ENCODE data around the gene TPGS1. TPM values are rescaled to one million over a fixed set of nuclear protein-coding genes. Genes with fewer than 3 reads are reported as not detected.

The TPGS1 gene
- total RNA-seq, 1 donor from 2014 or later: 19.9 TPM

DNA sequence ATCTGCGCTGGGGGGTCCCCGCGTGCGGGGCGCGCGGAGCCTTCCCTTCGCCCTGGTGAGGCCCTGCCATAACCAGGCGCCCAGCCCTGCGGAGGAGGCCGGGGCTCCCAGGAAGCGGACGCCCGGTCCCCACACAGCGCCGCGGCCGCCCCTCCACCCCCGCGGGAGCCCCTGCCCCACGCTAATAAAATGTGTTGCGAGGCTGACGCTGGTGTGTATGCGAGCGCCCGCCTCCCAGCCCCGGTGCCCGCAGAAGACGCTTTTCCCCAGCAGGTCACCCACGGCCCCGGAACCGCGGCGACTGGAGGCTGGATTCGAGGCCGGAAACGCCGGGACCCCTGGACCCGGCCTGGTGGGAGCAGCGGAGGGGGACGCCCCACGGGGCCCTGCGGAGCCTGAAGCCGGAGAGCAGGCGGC, 12.2 kb downstream of the TPGS1 start:
- Histone ChIP-seq H3K4me1 (no peaks in the 10 kb centered on the region), H3K27ac (no peak overlapping the region), H3K9me3 (no peaks in the 10 kb centered on the region), H3K27me3 (no peaks in the 10 kb centered on the region), H3K36me3 (no peaks in the 10 kb centered on the region), H3K4me3 (no peak overlapping the region)
- TF ChIP-seq, protein P1, sequence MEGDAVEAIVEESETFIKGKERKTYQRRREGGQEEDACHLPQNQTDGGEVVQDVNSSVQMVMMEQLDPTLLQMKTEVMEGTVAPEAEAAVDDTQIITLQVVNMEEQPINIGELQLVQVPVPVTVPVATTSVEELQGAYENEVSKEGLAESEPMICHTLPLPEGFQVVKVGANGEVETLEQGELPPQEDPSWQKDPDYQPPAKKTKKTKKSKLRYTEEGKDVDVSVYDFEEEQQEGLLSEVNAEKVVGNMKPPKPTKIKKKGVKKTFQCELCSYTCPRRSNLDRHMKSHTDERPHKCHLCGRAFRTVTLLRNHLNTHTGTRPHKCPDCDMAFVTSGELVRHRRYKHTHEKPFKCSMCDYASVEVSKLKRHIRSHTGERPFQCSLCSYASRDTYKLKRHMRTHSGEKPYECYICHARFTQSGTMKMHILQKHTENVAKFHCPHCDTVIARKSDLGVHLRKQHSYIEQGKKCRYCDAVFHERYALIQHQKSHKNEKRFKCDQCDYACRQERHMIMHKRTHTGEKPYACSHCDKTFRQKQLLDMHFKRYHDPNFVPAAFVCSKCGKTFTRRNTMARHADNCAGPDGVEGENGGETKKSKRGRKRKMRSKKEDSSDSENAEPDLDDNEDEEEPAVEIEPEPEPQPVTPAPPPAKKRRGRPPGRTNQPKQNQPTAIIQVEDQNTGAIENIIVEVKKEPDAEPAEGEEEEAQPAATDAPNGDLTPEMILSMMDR (IDR thresholded peaks at IDR 0.05): no peak
- intact Hi-C loops (cut with DNase I): no loop called here
- DNase-seq (no peak), ATAC-seq (no peak)

DNA sequence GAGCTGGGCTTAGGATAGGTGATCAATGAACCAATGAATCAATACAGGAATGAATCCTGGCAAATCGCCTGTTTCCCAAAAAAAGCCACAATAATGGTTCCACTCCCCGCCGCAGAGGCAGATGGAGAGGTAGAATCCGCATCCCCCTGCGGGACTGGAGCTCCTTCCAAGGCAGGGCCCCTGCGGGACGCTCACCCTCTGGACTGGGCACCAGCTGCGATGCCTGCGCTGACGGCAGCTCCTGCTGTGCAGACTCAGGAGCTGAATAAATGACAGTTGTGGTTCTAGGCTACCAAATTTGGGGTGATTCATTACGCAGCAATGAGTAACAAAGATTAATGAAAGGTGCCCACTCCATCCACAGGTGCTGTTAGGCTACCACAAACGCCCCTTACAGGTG, 15.4 kb downstream of the TPGS1 start:
- intact Hi-C loops (cut with DNase I): no loop called here
- Histone ChIP-seq H3K9me3 (no peaks in the 10 kb centered on the region), H3K27me3 (no peaks in the 10 kb centered on the region), H3K4me3 (no peak overlapping the region), H3K27ac (no peak overlapping the region), H3K36me3 (no peaks in the 10 kb centered on the region), H3K4me1 (no peaks in the 10 kb centered on the region)
- ATAC-seq (no peak), DNase-seq (no peak)
- TF ChIP-seq, protein P1 (IDR thresholded peaks at IDR 0.05): no peak

DNA sequence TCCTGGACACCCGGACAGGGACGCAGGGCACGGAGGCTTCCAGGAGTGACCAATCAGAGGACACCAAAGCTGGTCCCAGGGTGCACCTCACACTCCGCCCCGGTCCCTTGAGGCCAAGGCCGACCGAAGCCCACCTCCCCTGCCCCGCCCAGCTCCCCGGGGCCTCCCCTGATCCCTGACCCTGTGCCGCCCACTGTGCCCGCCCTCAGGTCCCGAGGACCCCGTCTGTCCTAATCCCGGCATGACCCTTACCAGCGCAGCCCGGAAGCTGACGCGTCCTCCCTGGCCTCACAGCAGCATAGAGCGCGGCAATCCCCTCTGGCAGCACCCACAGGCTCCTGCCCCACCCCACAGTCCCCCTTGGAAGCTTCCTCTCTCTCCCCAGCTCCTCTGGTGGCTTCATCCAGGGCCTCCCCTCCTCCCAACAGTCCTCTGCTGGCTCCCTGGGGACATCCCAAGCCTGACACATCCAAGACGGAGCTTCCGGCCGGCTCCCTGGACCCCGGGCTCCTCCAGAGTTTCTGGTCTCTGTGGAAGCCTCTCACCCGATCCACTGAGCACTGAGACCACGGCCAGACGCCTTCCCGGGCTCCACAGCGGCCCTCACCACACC, 16.9 kb downstream of the TPGS1 start:
- DNase-seq: no peak
- H3K27me3 ChIP-seq: no peaks in the 10 kb centered on the region
- H3K4me3 ChIP-seq: no peak overlapping the region
- intact Hi-C loops (cut with DNase I): no loop called here
- TF ChIP-seq, protein P1 (IDR thresholded peaks at IDR 0.05): no peak
- no peaks in the 10 kb centered on the region for H3K36me3 ChIP-seq
- peak; percentile 26 for ATAC-seq
- no peaks in the 10 kb centered on the region for H3K4me1 ChIP-seq
- no peak overlapping the region for H3K27ac ChIP-seq
- no peaks in the 10 kb centered on the region for H3K9me3 ChIP-seq

DNA sequence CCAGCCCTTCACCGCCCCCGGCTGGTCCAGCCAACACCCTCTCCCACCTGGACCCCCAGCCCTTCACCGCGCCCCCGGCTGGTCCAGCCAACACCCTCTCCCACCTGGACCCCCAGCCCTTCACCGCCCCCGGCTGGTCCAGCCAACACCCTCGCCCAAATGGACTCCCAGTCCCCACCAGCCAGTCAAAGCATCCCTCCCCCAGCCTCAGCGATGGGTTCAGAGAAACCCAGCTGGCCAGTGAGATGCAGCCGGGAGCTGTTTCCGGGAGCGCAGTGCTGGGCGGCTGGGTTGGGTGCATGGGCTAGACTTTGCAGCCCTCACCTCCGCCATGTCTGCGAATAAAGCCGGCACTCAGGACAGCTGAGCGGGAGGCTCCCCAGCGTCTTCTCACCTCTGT, 17.7 kb downstream of the TPGS1 start:
- Histone ChIP-seq H3K9me3 (no peaks in the 10 kb centered on the region), H3K4me3 (no peak overlapping the region), H3K4me1 (no peaks in the 10 kb centered on the region), H3K36me3 (no peaks in the 10 kb centered on the region), H3K27me3 (no peaks in the 10 kb centered on the region), H3K27ac (no peak overlapping the region)
- ATAC-seq (no peak), DNase-seq (no peak)
- TF ChIP-seq, protein P1 (IDR thresholded peaks at IDR 0.05): no peak
- intact Hi-C loops (cut with DNase I): no loop called here

DNA sequence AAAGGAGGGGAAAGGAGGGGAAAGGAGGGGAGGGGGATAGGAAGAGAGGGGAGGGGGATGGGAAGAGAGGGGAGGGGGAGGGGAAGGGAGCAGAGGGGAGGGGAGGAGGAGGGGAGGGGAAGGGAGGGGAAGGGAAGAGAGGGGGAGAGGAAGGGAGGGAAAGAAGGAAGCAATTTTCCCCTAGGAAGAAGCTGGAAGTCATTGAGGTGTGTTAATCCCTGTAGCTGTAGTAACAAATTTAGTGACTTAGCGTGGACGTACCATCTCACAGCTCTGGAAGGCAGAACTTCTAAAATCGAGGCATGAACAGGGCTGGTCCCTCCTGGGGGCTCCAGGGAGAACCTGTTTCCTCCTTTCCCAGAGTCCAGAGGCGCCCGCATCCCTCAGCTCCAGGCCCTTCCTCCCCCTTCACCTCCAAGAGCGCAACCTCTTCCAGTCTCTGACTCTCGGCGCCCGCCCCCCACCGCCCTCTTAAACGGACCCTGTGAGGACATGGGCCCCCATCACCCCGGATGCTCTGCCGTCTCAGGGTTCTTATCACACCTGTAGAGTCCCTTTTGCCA, 18.6 kb downstream of the TPGS1 start:
- Histone ChIP-seq H3K27ac (no peak overlapping the region), H3K4me1 (peaks cover 4% of the 10 kb centered on the region), H3K27me3 (no peaks in the 10 kb centered on the region), H3K4me3 (no peak overlapping the region), H3K36me3 (no peaks in the 10 kb centered on the region), H3K9me3 (no peaks in the 10 kb centered on the region)
- DNase-seq: no peak
- TF ChIP-seq, protein P1 (IDR thresholded peaks at IDR 0.05): no peak
- ATAC-seq: no peak
- intact Hi-C loops (cut with DNase I): no loop called here
